CD14-positive monocyte (primary cell): ENCODE data around the gene ZNF280D. TPM values are rescaled to one million over a fixed set of nuclear protein-coding genes. Genes with fewer than 3 reads are reported as not detected.
A peak's percentile ranks its signal among the peaks of the same experiment; 100 is the strongest.

Experiments used
- DNase-seq, 3 donors: peaks; one replicate each; pipeline ENCODE4 v3.0.0-alpha.2; 2011 to 2022
- H2AFZ ChIP-seq: 2 replicates; pipeline ENCODE4 v1.6.0; 2012; ENCODE audit warnings: mild to moderate bottlenecking, low read depth, low read length, inconsistent platforms; ENCODE audit not compliant: insufficient read depth, poor library complexity, severe bottlenecking
- H3K27ac ChIP-seq, 2 donors: 1 replicate in 1 of 2; 2 replicates in 1 of 2; pipeline ENCODE4 v1.5.1; 2012 to 2013; ENCODE audit warnings: low read length in 2 of 2, control low read depth in 1 of 2, inconsistent platforms in 1 of 2, low read depth in 1 of 2, mild to moderate bottlenecking in 1 of 2
- H3K27me3 ChIP-seq, 2 donors: one replicate each; pipeline versions ENCODE4 v1.6.0 to v1.6.1; 2011 to 2013; ENCODE audit warnings: low read length in 2 of 2; ENCODE audit not compliant: control insufficient read depth in 2 of 2, insufficient read depth in 2 of 2
- H3K36me3 ChIP-seq, 2 donors: replicated peaks in 1 of 2; 1 replicate in 1 of 2; 2 replicates in 1 of 2; pipeline versions ENCODE4 v1.5.1 to v1.6.1; 2012 to 2013; ENCODE audit warnings: low read length in 2 of 2, control low read depth in 1 of 2, inconsistent platforms in 1 of 2, mild to moderate bottlenecking in 1 of 2; ENCODE audit not compliant: insufficient read depth in 2 of 2, control insufficient read depth in 1 of 2
- H3K4me1 ChIP-seq, 2 donors: 1 replicate in 1 of 2; 2 replicates in 1 of 2; pipeline versions ENCODE4 v1.5.1 to v1.6.1; 2012 to 2013; ENCODE audit warnings: low read length in 2 of 2, control low read depth in 1 of 2, inconsistent platforms in 1 of 2, mild to moderate bottlenecking in 1 of 2, moderate library complexity in 1 of 2; ENCODE audit not compliant: insufficient read depth in 2 of 2, control insufficient read depth in 1 of 2
- H3K4me2 ChIP-seq: replicated peaks from 2 replicates; pipeline ENCODE3; 2012; ENCODE audit warnings: low read length, moderate library complexity, mild to moderate bottlenecking; ENCODE audit not compliant: poor library complexity, severe bottlenecking; ENCODE audit errors: extremely low read depth
- H3K4me3 ChIP-seq, 3 experiments: fragments of 200-600 bp in 1 of 3; sonication (generic) in 1 of 3; replicated peaks in 1 of 3; 1 replicate in 2 of 3; 2 replicates in 1 of 3; pipeline ENCODE4 v1.5.1; 2011 to 2013; ENCODE audit warnings: low read length in 3 of 3, mild to moderate bottlenecking in 3 of 3, control low read depth in 2 of 3, low read depth in 2 of 3, inconsistent platforms in 1 of 3, moderate library complexity in 1 of 3
- H3K79me2 ChIP-seq: 2 replicates; pipeline ENCODE4 v1.6.0; 2012; ENCODE audit warnings: mild to moderate bottlenecking, control low read depth, inconsistent platforms, low read length, moderate library complexity; ENCODE audit not compliant: insufficient read depth
- H3K9ac ChIP-seq: 2 replicates; pipeline ENCODE4 v1.6.0; 2017; ENCODE audit warnings: low read length, mild to moderate bottlenecking; ENCODE audit not compliant: insufficient read depth, poor library complexity, severe bottlenecking
- H3K9me3 ChIP-seq, 2 donors: replicated peaks in 1 of 2; 1 replicate in 1 of 2; 2 replicates in 1 of 2; pipeline versions ENCODE4 v1.5.1 to v1.6.1; 2012 to 2013; ENCODE audit warnings: low read length in 2 of 2, control low read depth in 1 of 2; ENCODE audit not compliant: control insufficient read depth in 1 of 2, insufficient read depth in 1 of 2
- H4K20me1 ChIP-seq: 2 replicates; pipeline ENCODE4 v1.6.0; 2012; ENCODE audit warnings: mild to moderate bottlenecking, low read length, control low read depth, moderate library complexity; ENCODE audit not compliant: insufficient read depth
- H3K27ac Mint-ChIP-seq, 7 donors: one replicate each; pipeline ENCODE4 v1.8.0; 2020; ENCODE audit warnings: mild to moderate bottlenecking in 7 of 7, mixed read lengths in 7 of 7, moderate library complexity in 6 of 7, inconsistent platforms in 2 of 7
- H3K27me3 Mint-ChIP-seq, 3 donors: one replicate each; pipeline ENCODE4 v1.8.0; 2021 to 2022; ENCODE audit warnings: low read depth in 3 of 3, mild to moderate bottlenecking in 3 of 3, mixed read lengths in 3 of 3, moderate library complexity in 3 of 3, inconsistent platforms in 1 of 3
- H3K36me3 Mint-ChIP-seq, 2 donors: one replicate each; pipeline ENCODE4 v1.8.0; 2020; ENCODE audit warnings: mixed read lengths in 2 of 2, inconsistent platforms in 1 of 2, mild to moderate bottlenecking in 1 of 2
- H3K4me1 Mint-ChIP-seq: one replicate; pipeline ENCODE4 v1.8.0; 2020; ENCODE audit warnings: mild to moderate bottlenecking, mixed read lengths
- H3K4me3 Mint-ChIP-seq, 2 donors: one replicate each; pipeline ENCODE4 v1.8.0; 2020; ENCODE audit warnings: mild to moderate bottlenecking in 2 of 2, mixed read lengths in 2 of 2, moderate library complexity in 1 of 2
- H3K9me3 Mint-ChIP-seq, 7 donors: one replicate each; pipeline ENCODE4 v1.8.0; 2020 to 2022; ENCODE audit warnings: mixed read lengths in 7 of 7, mild to moderate bottlenecking in 6 of 7, moderate library complexity in 6 of 7, inconsistent platforms in 2 of 7
- CTCF ChIP-seq: fragments of 200-600 bp; IDR thresholded peaks from one replicate; pipeline ENCODE4 v1.8.0; 2022; ENCODE audit warnings: antibody characterized with exemption, mild to moderate bottlenecking
- WGBS: methylation state at CpG from one replicate; pipeline ENCODE4 v1.1.5; 2013; ENCODE audit warnings: missing lambda C conversion rate; ENCODE audit not compliant: insufficient coverage; 5-methylcytosine and 5-hydroxymethylcytosine counted together
- intact Hi-C, 2 donors: fragments of 100-400 bp; cut with micrococcal nuclease; formaldehyde crosslinking; loops; one replicate each; pipeline versions ENCODE4 v1.15.0 to v1.15.1; 2023
- polyA plus RNA-seq, 3 donors: library from polyadenylated mRNA; depleted of rRNA in 1 of 3; unstranded in 2 of 3; stranded (reverse) in 1 of 3; fragments of 300-500 nt in 2 of 3; fragments of >200 nt in 1 of 3; fragmentation: Illumina TruSeq in 2 of 3; gene quantifications; 1 replicate in 2 of 3; 2 replicates in 1 of 3; pipeline ENCODE4 v1.2.3, GENCODE V29; 2012 to 2021

Gene ZNF280D
- polyA plus RNA-seq, 3 donors = 5.1 to 14.2 (median 8.0) TPM

DNA sequence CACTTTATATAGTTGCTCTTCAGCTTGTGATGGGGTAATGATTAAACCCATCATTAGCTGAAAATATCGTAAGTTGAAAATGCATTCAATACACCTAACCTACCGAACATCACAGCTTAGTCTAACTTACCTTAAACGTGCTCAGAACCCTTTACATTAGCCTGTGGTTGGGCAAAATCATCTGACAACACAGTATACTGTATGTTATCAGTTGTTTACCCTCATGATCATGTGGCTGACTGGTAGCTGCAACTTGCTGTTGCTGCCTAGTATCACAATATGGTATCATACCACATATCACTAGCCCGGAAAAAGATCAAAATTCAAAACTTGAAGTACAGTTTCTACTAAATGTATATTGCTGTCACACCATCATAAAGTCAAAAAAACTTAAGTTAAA is 9.5 kb downstream of the ZNF280D start:
- intact Hi-C loops = no loop called here
- DNase-seq = no peak
- no peak overlapping the region for H3K27ac ChIP-seq
- H3K9me3 Mint-ChIP-seq = peaks cover 0 to 2% (median 0%) of the 10 kb centered on the region in 7 donors
- no peaks in the 10 kb centered on the region for H3K27me3 Mint-ChIP-seq
- H3K79me2 ChIP-seq = peaks cover 92% of the 10 kb centered on the region
- no peak overlapping the region for H3K9ac ChIP-seq
- H3K9me3 ChIP-seq = no peaks in the 10 kb centered on the region
- peaks cover 29% of the 10 kb centered on the region for H3K4me1 Mint-ChIP-seq
- peaks cover 3 to 13% of the 10 kb centered on the region in 2 donors for H3K36me3 ChIP-seq
- H3K27ac Mint-ChIP-seq = peak overlapping the region in 3 of 7 donors; percentile 20 to 42 (median 32)
- TF ChIP-seq CTCF = no peak
- peaks cover 63% of the 10 kb centered on the region for H4K20me1 ChIP-seq
- no peaks in the 10 kb centered on the region for H3K27me3 ChIP-seq
- H3K4me2 ChIP-seq = no peak overlapping the region
- WGBS = 100% methylated on average over 2 of the region's 4 CpGs
- H3K4me1 ChIP-seq = peaks cover 0 to 14% of the 10 kb centered on the region in 2 donors
- peaks cover 12 to 25% of the 10 kb centered on the region in 2 donors for H3K36me3 Mint-ChIP-seq
- H3K4me3 ChIP-seq = no peak overlapping the region
- no peak overlapping the region for H2AFZ ChIP-seq
- H3K4me3 Mint-ChIP-seq = no peak overlapping the region

- H3K36me3 Mint-ChIP-seq = peaks cover 7 to 17% of the 10 kb centered on the region in 2 donors
- Histone ChIP-seq H3K4me2 (no peak overlapping the region), H3K36me3 (peaks cover 3 to 11% of the 10 kb centered on the region in 2 donors), H4K20me1 (peaks cover 73% of the 10 kb centered on the region), H3K27ac (no peak overlapping the region), H3K9me3 (no peaks in the 10 kb centered on the region), H3K79me2 (peaks cover 84% of the 10 kb centered on the region), H2AFZ (no peak overlapping the region), H3K9ac (no peak overlapping the region), H3K4me3 (no peak overlapping the region), H3K4me1 (peaks cover 0 to 6% of the 10 kb centered on the region in 2 donors), H3K27me3 (no peaks in the 10 kb centered on the region)
- H3K27ac Mint-ChIP-seq = peak overlapping the region in 3 of 7 donors; percentile 2 to 43 (median 19)
- H3K4me1 Mint-ChIP-seq = peaks cover 28% of the 10 kb centered on the region
- no peaks in the 10 kb centered on the region for H3K27me3 Mint-ChIP-seq
- WGBS = 100% methylated on average over 2 of the region's 3 CpGs
- intact Hi-C loops = no loop called here
- no peak overlapping the region for H3K4me3 Mint-ChIP-seq
- no peaks in the 10 kb centered on the region for H3K9me3 Mint-ChIP-seq
- DNase-seq = peak in 1 of 3 donors; percentile 21
- TF ChIP-seq CTCF = no peak
Observed at GRCh38 chr15:56719774-56720555, 13.3 kb downstream of the ZNF280D start.
